GM19023 (cell line): Measurements from ENCODE around the gene KIF26B.

ENCODE experiments used
- ATAC-seq: cut with Tn5 transposase; IDR thresholded peaks from one replicate; pipeline ENCODE4 v1.9.1; 2021; ENCODE audit warnings: mild to moderate bottlenecking, moderate library complexity; ENCODE audit not compliant: unreplicated experiment

KIF26B gene

GRCh38 chr1:245131026-245131393, 23.8 kb upstream of the KIF26B start:
- ATAC-seq, result no peak

DNA sequence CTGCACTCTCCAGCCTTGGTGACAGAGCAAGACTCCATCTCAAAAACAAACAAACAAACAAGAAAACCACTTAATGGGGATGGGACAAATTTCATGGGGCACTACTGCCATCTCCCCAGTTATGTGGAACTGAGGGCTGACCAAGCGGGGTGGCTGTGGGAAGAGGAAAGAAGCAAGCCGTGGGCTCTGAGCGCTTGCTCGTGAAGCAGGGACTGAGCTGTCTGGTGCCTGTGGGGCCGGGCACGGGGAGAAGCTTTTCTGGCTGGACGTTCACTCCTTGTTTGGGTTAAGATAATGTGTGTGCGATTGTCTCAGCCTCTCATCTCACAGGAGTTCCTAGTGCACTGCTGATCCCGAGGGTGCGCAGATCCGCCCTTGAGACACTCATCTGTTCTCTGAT, 22.0 kb upstream of the KIF26B start:
- no peak for ATAC-seq

DNA sequence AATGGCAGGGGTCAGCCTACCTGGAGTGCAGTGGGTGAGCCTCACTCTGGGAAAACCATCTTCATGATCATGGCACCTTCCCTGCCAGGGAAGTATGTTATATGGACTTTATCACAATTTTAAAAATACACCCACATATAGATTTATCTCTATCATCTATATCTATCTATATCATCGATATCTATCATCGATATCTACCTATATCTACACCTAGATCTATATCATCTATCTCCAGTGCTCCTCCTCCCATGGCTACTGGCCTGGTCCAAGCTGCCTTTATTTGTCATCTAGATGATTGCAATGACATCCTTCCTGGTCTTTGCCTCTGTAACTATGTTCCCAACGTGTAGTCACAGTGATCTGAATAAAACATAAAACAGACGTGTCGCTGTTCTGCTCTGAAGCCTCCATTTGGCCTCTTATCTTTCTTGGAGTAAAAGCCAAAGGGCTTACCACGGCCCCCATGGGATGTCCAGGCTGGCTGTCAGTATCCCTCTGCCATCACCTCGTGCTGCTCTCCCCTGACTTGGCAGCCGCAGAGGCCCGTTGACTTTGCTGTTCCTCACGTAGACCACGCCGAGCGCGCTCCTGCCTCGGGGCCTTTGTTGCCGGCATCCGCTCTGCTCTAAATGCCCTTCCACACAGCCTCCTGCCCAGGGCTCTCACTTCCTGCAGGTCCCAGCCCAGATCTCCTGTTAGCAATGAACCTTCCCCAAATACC, 20.6 kb upstream of the KIF26B start:
- no peak for ATAC-seq

- ATAC-seq, result no peak
Observed at GRCh38 chr1:245142171-245142798, 12.5 kb upstream of the KIF26B start.

- ATAC-seq, result no peak
Observed at GRCh38 chr1:245142976-245143375, 11.8 kb upstream of the KIF26B start.

GRCh38 chr1:245143849-245144248, 10.9 kb upstream of the KIF26B start:
- ATAC-seq, result no peak

DNA sequence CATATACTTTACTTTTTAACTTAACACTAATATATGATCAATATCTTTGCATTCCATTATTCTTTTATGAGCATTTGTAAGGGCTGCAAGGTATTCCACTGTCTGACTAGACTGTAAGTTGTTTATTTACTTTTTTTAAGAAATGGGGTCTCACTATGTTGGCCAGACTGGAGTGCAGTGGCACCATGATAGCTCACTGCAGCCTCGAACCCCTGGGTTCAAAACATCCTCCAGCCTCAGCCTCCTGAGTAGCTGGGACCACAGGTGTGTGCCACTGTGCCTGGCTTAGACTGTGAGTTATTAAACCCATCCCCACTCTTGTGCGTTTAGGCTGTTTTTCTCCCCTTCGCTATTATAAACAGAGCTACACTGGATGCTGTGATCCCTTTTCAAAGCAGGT, 6.7 kb upstream of the KIF26B start:
- ATAC-seq, result no peak

- ATAC-seq, result no peak
Observed at GRCh38 chr1:245148861-245149260, 5.9 kb upstream of the KIF26B start.

- peak; percentile 27 for ATAC-seq
Observed at GRCh38 chr1:245153081-245153551, 1.7 kb upstream of the KIF26B start.

DNA sequence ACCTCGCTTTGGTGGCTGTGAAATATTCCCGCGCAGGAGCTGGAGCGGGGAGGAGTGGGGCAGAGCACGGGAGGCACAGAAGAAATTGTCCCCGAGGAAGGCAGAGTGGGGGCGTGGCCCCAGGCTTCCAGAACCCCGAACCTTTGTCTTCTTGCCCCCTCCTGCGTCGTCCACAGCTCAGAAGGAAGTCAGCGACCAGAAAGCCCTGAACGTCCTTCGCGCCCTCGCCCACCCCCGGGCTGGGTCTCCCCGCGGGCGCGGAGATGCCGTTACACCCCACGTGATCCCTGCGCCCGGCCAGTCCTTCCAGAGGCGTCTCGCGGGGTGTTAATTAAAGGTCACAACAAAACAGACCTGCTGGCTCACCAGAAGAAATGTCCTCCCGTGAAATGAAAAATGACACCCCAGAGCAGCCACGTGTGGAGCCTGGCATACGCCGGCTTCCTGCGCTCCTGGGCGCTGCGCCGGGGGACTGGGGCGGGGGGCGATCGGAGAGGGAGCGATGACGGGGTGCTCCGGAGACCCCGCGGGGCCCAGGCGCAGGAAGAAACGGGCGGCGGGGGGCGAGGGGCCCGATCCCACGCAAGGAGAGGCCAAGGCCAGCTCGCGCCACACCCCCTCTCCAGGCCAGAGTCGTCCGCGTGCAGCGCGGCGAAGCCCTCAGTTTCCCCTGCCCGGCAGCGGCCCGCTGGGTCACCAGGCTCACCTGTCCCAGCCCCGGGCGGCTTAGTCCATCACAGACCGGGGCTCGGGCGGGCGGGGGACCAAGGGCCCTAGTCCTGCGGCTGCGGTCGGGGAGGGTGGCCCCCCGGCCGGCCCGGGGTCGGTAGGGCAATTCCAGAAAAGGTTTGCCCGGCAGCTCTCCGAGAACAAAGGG, 995 bp upstream of the KIF26B start:
- ATAC-seq, result no peak

GRCh38 chr1:245155272-245156040, 671 bp downstream of the KIF26B start:
- no peak for ATAC-seq

DNA sequence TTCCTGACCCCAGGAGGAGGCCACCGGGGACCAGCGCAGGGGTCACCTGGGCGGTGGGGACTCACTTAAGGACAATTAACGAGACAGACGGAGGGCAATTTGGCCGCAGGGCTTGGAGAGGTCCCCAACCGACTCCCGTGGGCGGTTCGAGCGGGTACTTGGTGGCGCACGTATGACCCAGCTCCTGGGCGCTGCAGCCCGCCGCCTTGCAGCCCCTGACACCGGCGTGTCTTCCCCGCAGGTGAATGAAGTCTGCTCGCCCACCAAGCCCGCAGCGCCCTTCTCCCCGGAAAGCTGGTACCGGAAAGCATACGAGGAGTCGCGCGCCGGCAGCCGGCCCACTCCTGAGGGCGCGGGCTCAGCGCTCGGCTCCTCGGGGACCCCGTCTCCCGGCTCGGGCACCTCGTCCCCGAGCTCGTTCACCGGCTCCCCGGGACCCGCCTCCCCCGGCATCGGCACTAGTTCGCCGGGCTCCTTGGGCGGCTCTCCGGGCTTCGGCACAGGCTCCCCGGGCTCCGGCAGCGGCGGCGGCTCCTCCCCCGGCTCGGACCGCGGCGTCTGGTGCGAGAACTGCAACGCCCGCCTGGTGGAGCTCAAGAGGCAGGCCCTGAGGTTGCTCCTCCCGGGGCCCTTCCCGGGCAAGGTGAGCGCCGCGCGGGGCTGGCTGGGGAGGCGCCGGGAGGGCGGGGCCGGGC, 1.4 kb downstream of the KIF26B start:
- ATAC-seq, result peak; percentile 87

DNA sequence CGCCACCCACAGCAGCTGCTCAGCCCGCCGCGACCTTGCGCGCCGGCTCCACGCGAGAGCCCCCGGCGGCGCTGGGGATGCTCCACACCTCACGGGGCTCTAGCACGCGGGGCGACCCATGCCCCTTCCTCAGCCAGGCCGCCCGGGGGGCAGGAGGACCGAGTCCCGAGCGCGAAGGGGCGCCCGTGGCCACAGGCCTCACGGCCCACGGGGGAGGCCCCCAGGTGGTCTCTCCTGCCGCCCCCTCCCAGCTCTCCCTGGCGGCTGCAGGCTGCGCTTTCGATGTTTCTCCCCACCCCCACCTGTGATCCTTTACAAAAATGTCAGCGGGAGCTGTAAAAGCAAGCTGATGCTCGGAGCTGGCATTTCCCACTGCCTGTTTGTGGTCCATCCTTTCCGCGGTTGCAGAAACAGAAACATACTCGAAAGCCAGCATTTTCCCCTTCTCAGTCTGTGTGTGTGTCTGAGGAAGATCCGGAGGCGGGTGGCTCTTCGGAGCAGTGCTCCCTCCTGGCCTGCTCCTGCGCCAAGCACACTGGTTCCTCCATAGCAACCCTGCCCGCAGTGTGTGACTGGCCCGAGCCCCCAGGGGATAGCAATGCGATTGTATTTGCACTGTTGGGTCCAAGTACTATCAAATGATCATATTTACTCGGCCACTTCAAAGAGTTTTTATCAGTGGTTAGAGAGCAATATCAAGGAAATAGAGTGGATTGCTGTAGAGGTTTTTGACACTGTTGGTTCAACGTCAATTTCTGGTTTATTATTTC, 2.1 kb downstream of the KIF26B start:
- ATAC-seq, result no peak

DNA sequence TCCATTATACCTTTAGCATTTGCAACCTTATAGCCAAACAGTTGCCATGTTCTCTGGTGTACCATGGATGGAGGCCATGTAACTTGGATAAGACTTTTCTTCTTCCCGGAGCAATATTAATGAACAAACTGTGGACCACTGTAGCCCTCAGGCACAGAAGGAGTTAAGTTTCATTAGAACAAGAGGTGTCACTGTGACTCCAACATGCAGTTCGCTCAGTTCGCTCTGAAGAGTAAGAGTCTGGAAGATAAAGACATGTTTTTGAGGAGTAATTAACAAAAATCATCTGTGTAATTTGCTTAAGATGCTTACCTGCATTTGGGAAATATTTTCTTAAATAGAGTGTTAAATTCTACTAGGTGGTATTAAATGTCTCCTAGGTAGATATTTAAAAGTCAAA, 4.1 kb downstream of the KIF26B start:
- no peak for ATAC-seq

DNA sequence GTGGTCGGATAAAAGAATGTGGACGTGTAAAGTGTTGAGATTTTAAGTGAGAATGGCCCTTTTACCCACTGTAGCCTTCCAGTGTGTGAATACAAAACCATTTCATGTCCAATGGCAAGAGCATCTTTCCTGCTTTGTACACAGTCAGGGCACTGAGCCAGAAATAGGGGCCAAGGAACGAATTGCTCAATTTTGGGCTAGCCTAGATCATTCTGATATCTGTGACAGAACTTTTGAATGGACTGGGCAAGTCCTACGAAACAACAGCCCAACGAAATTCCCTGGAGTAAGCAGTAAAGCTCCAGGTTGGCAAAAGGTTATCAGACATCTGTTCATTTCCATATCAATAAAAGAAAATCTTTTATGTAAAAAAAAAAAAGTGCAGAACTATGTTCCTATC, 5.5 kb downstream of the KIF26B start:
- no peak for ATAC-seq

DNA sequence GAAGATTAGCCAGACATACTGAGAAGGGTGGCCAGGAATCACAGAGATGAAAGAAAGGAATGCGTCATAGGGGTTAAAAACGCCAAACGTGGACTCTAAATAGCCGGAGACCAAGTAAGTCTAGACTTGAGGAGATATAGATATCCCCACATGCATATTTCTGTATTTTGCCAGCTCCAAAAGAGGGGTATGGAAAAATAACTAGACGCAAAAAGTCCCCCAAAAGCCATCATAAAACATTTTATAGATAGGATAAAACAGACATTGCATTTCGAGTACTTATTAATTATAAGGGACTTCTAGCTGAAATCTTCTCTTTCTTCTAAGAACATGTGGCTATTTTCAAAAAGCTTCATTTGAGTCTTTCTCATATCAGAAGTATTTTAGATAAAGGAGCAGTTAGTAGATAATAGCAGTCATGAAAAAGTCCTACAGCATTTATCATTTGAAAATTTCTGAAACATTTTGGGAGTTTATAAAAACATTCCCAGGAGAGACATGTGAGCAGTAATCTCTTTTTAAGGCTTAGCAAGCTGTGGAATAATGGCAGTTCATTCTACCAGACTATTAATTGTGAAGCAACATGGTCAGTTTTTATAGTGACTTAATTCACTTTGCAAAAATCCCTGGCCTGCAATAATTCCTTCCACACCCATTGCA, 6.1 kb downstream of the KIF26B start:
- ATAC-seq, result no peak

- ATAC-seq, result no peak
Observed at GRCh38 chr1:245161866-245162265, 7.1 kb downstream of the KIF26B start.

DNA sequence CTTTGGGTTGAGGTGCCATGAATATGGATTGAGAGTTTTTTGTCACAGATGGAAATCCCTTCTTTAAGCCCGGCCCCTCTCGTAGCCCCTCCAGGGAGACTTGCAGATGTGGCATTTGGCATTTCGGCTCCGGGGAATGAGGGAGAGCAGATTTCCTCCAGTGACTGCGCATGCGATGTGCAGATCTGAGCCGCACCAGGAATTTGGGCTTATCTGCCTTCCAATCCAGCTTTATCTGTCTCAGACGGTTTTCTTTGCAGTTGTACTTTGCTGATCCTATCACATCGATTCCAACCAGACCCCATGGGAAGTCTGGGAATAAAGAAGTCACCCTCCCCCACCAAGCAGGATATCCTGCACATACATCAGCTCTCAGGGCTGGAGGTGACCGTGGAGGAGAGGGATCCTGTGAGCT, 11.7 kb downstream of the KIF26B start:
- no peak for ATAC-seq

GRCh38 chr1:245168086-245168485, 13.3 kb downstream of the KIF26B start:
- ATAC-seq, result no peak
